CD14-positive monocyte (primary cell): ENCODE data around the gene KCTD19. TPM values are rescaled to one million over a fixed set of nuclear protein-coding genes. Genes with fewer than 3 reads are reported as not detected.
"Not testable (repeated sequence)": the region's sequence is repeated elsewhere in the genome, so short reads cannot be mapped to it uniquely, and the experiment has no call there.

ENCODE experiments used
- DNase-seq, 3 donors: peaks; one replicate each; pipeline ENCODE4 v3.0.0-alpha.2; 2011 to 2022
- H2AFZ ChIP-seq: 2 replicates; pipeline ENCODE4 v1.6.0; 2012; ENCODE audit warnings: mild to moderate bottlenecking, low read depth, low read length, inconsistent platforms; ENCODE audit not compliant: insufficient read depth, poor library complexity, severe bottlenecking
- H3K27ac ChIP-seq, 2 donors: 1 replicate in 1 of 2; 2 replicates in 1 of 2; pipeline ENCODE4 v1.5.1; 2012 to 2013; ENCODE audit warnings: low read length in 2 of 2, control low read depth in 1 of 2, inconsistent platforms in 1 of 2, low read depth in 1 of 2, mild to moderate bottlenecking in 1 of 2
- H3K27me3 ChIP-seq, 2 donors: one replicate each; pipeline versions ENCODE4 v1.6.0 to v1.6.1; 2011 to 2013; ENCODE audit warnings: low read length in 2 of 2; ENCODE audit not compliant: control insufficient read depth in 2 of 2, insufficient read depth in 2 of 2
- H3K36me3 ChIP-seq, 2 donors: replicated peaks in 1 of 2; 1 replicate in 1 of 2; 2 replicates in 1 of 2; pipeline versions ENCODE4 v1.5.1 to v1.6.1; 2012 to 2013; ENCODE audit warnings: low read length in 2 of 2, control low read depth in 1 of 2, inconsistent platforms in 1 of 2, mild to moderate bottlenecking in 1 of 2; ENCODE audit not compliant: insufficient read depth in 2 of 2, control insufficient read depth in 1 of 2
- H3K4me1 ChIP-seq, 2 donors: 1 replicate in 1 of 2; 2 replicates in 1 of 2; pipeline versions ENCODE4 v1.5.1 to v1.6.1; 2012 to 2013; ENCODE audit warnings: low read length in 2 of 2, control low read depth in 1 of 2, inconsistent platforms in 1 of 2, mild to moderate bottlenecking in 1 of 2, moderate library complexity in 1 of 2; ENCODE audit not compliant: insufficient read depth in 2 of 2, control insufficient read depth in 1 of 2
- H3K4me2 ChIP-seq: replicated peaks from 2 replicates; pipeline ENCODE3; 2012; ENCODE audit warnings: low read length, moderate library complexity, mild to moderate bottlenecking; ENCODE audit not compliant: poor library complexity, severe bottlenecking; ENCODE audit errors: extremely low read depth
- H3K4me3 ChIP-seq, 3 experiments: fragments of 200-600 bp in 1 of 3; sonication (generic) in 1 of 3; replicated peaks in 1 of 3; 1 replicate in 2 of 3; 2 replicates in 1 of 3; pipeline ENCODE4 v1.5.1; 2011 to 2013; ENCODE audit warnings: low read length in 3 of 3, mild to moderate bottlenecking in 3 of 3, control low read depth in 2 of 3, low read depth in 2 of 3, inconsistent platforms in 1 of 3, moderate library complexity in 1 of 3
- H3K79me2 ChIP-seq: 2 replicates; pipeline ENCODE4 v1.6.0; 2012; ENCODE audit warnings: mild to moderate bottlenecking, control low read depth, inconsistent platforms, low read length, moderate library complexity; ENCODE audit not compliant: insufficient read depth
- H3K9ac ChIP-seq: 2 replicates; pipeline ENCODE4 v1.6.0; 2017; ENCODE audit warnings: low read length, mild to moderate bottlenecking; ENCODE audit not compliant: insufficient read depth, poor library complexity, severe bottlenecking
- H3K9me3 ChIP-seq, 2 donors: replicated peaks in 1 of 2; 1 replicate in 1 of 2; 2 replicates in 1 of 2; pipeline versions ENCODE4 v1.5.1 to v1.6.1; 2012 to 2013; ENCODE audit warnings: low read length in 2 of 2, control low read depth in 1 of 2; ENCODE audit not compliant: control insufficient read depth in 1 of 2, insufficient read depth in 1 of 2
- H4K20me1 ChIP-seq: 2 replicates; pipeline ENCODE4 v1.6.0; 2012; ENCODE audit warnings: mild to moderate bottlenecking, low read length, control low read depth, moderate library complexity; ENCODE audit not compliant: insufficient read depth
- H3K27ac Mint-ChIP-seq, 7 donors: one replicate each; pipeline ENCODE4 v1.8.0; 2020; ENCODE audit warnings: mild to moderate bottlenecking in 7 of 7, mixed read lengths in 7 of 7, moderate library complexity in 6 of 7, inconsistent platforms in 2 of 7
- H3K27me3 Mint-ChIP-seq, 3 donors: one replicate each; pipeline ENCODE4 v1.8.0; 2021 to 2022; ENCODE audit warnings: low read depth in 3 of 3, mild to moderate bottlenecking in 3 of 3, mixed read lengths in 3 of 3, moderate library complexity in 3 of 3, inconsistent platforms in 1 of 3
- H3K36me3 Mint-ChIP-seq, 2 donors: one replicate each; pipeline ENCODE4 v1.8.0; 2020; ENCODE audit warnings: mixed read lengths in 2 of 2, inconsistent platforms in 1 of 2, mild to moderate bottlenecking in 1 of 2
- H3K4me1 Mint-ChIP-seq: one replicate; pipeline ENCODE4 v1.8.0; 2020; ENCODE audit warnings: mild to moderate bottlenecking, mixed read lengths
- H3K4me3 Mint-ChIP-seq, 2 donors: one replicate each; pipeline ENCODE4 v1.8.0; 2020; ENCODE audit warnings: mild to moderate bottlenecking in 2 of 2, mixed read lengths in 2 of 2, moderate library complexity in 1 of 2
- H3K9me3 Mint-ChIP-seq, 7 donors: one replicate each; pipeline ENCODE4 v1.8.0; 2020 to 2022; ENCODE audit warnings: mixed read lengths in 7 of 7, mild to moderate bottlenecking in 6 of 7, moderate library complexity in 6 of 7, inconsistent platforms in 2 of 7
- WGBS: methylation state at CpG from one replicate; pipeline ENCODE4 v1.1.5; 2013; ENCODE audit warnings: missing lambda C conversion rate; ENCODE audit not compliant: insufficient coverage; 5-methylcytosine and 5-hydroxymethylcytosine counted together
- intact Hi-C, 2 donors: fragments of 100-400 bp; cut with micrococcal nuclease; formaldehyde crosslinking; loops; one replicate each; pipeline versions ENCODE4 v1.15.0 to v1.15.1; 2023
- polyA plus RNA-seq, 3 donors: library from polyadenylated mRNA; depleted of rRNA in 1 of 3; unstranded in 2 of 3; stranded (reverse) in 1 of 3; fragments of 300-500 nt in 2 of 3; fragments of >200 nt in 1 of 3; fragmentation: Illumina TruSeq in 2 of 3; gene quantifications; 1 replicate in 2 of 3; 2 replicates in 1 of 3; pipeline ENCODE4 v1.2.3, GENCODE V29; 2012 to 2021
- TF ChIP-seq, protein P1 (sequence below): fragments of 200-600 bp; IDR thresholded peaks from one replicate; pipeline ENCODE4 v1.8.0; 2022; ENCODE audit warnings: antibody characterized with exemption, mild to moderate bottlenecking

The KCTD19 gene
- polyA plus RNA-seq, 3 donors = not detected

DNA sequence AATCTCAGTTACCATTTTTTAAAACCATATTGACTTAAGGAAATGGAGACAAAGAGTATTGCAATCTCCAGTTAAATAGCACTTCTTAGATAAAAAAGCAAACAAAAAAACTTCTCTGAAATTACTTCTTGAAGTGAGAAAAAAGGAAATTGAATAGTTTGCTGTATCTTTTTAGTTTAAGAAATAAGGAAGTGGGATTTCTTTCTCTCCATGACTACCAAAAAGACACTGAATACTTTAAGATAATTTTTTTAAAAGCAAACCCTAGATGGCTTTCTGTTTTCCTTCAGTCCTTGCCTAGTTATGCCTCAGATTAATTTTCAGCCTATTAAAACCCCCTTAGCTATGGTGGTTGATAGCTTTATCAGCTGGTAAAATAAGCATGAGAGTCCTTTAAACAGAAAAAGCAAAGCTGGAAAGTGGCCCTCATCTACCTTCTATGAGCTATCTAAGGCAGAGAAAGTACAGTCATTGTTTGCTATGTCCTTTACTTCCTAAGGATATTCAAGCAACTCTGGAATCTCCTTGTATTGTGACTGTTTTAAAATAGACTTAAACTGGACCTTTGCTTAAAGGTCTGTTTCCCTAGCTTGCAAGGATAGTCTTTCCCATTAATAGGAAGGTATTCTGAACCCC, 38.2 kb upstream of the KCTD19 start:
- no peaks in the 10 kb centered on the region for H3K27me3 ChIP-seq
- H3K4me1 ChIP-seq = peaks cover 30 to 31% of the 10 kb centered on the region in 2 donors
- peaks cover 28% of the 10 kb centered on the region for H3K4me1 Mint-ChIP-seq
- TF ChIP-seq, protein P1, sequence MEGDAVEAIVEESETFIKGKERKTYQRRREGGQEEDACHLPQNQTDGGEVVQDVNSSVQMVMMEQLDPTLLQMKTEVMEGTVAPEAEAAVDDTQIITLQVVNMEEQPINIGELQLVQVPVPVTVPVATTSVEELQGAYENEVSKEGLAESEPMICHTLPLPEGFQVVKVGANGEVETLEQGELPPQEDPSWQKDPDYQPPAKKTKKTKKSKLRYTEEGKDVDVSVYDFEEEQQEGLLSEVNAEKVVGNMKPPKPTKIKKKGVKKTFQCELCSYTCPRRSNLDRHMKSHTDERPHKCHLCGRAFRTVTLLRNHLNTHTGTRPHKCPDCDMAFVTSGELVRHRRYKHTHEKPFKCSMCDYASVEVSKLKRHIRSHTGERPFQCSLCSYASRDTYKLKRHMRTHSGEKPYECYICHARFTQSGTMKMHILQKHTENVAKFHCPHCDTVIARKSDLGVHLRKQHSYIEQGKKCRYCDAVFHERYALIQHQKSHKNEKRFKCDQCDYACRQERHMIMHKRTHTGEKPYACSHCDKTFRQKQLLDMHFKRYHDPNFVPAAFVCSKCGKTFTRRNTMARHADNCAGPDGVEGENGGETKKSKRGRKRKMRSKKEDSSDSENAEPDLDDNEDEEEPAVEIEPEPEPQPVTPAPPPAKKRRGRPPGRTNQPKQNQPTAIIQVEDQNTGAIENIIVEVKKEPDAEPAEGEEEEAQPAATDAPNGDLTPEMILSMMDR = no peak
- H2AFZ ChIP-seq = no peak overlapping the region
- H3K27me3 Mint-ChIP-seq = no peaks in the 10 kb centered on the region
- H3K9me3 Mint-ChIP-seq = no peaks in the 10 kb centered on the region
- H3K4me2 ChIP-seq = peak overlapping the region; percentile 57
- H3K9ac ChIP-seq = no peak overlapping the region
- H3K4me3 ChIP-seq = peak overlapping the region in 1 of 3 experiments; percentile 38
- DNase-seq = peak in 2 of 3 donors; percentile 24 to 38
- no peaks in the 10 kb centered on the region for H3K36me3 Mint-ChIP-seq
- H3K27ac Mint-ChIP-seq = peak overlapping the region in 6 of 7 donors; percentile 55 to 91 (median 81)
- no peaks in the 10 kb centered on the region for H4K20me1 ChIP-seq
- intact Hi-C loops = no loop called here
- peak overlapping the region in 1 of 2 donors; percentile 74 for H3K27ac ChIP-seq
- H3K9me3 ChIP-seq = no peaks in the 10 kb centered on the region
- H3K4me3 Mint-ChIP-seq = peak overlapping the region; percentile 4 to 73
- H3K79me2 ChIP-seq = no peaks in the 10 kb centered on the region
- H3K36me3 ChIP-seq = no peaks in the 10 kb centered on the region

GRCh38 chr16:67361038-67361437, 34.5 kb upstream of the KCTD19 start:
- peaks cover 29% of the 10 kb centered on the region for H3K4me1 Mint-ChIP-seq
- H3K4me2 ChIP-seq = no peak overlapping the region
- no peak overlapping the region for H3K4me3 Mint-ChIP-seq
- no peak for DNase-seq
- H3K9ac ChIP-seq = no peak overlapping the region
- H3K27me3 ChIP-seq = no peaks in the 10 kb centered on the region
- peaks cover 20 to 23% of the 10 kb centered on the region in 2 donors for H3K4me1 ChIP-seq
- TF ChIP-seq, protein P1 = no peak
- no peaks in the 10 kb centered on the region for H3K79me2 ChIP-seq
- peaks cover 0 to 2% (median 0%) of the 10 kb centered on the region in 3 donors for H3K27me3 Mint-ChIP-seq
- H3K27ac ChIP-seq = no peak overlapping the region
- no peaks in the 10 kb centered on the region for H3K9me3 ChIP-seq
- no peaks in the 10 kb centered on the region for H3K36me3 Mint-ChIP-seq
- intact Hi-C loops = no loop called here
- H2AFZ ChIP-seq = no peak overlapping the region
- H3K4me3 ChIP-seq = no peak overlapping the region
- H3K27ac Mint-ChIP-seq = no peak overlapping the region
- H4K20me1 ChIP-seq = no peaks in the 10 kb centered on the region
- WGBS = no CpG with 5 or more reads among the region's 3 CpGs
- no peaks in the 10 kb centered on the region for H3K9me3 Mint-ChIP-seq
- H3K36me3 ChIP-seq = no peaks in the 10 kb centered on the region

DNA sequence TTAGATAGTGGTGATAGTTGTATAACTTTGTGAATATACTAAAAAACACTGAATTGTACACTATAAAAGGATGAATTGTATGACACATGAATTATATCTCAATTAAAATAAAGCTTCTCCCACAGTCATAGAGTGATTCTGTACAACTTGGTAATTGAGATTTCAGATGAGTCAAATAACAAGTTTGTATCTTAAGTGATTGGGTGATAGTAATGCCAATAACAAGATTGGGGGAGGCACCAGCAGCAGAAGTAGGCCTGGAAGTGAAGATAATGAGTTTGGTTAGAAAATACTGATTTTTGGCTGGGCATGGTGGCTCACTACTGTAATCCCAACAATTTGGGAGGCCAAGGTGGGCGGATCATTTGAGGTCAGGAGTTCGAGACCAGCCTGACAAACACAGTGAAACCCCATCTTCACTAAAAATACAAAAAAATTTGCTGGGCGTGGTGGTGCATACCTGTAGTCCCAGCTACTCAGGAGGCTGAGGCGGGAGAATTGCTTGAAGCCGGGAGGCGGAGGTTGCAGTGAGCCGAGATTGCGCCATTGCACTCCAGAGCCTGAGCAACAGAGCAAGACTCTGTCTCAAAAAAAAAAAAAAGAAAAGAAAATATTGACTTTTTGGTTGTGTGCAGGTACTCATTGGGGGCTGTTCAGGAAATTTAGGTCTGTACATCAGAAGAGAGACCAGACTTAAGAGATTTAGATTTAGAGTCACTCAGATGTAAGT, 33.2 kb upstream of the KCTD19 start:
- H3K79me2 ChIP-seq, DNase-seq, H3K27ac Mint-ChIP-seq: not testable (repeated sequence)

More for the DNA sequence above, 33.2 kb upstream of the KCTD19 start:
- H3K9me3 Mint-ChIP-seq, H2AFZ ChIP-seq, H3K27me3 Mint-ChIP-seq, H3K27ac ChIP-seq, H4K20me1 ChIP-seq, H3K4me1 ChIP-seq, H3K4me2 ChIP-seq, H3K36me3 Mint-ChIP-seq, H3K9me3 ChIP-seq, H3K9ac ChIP-seq, H3K4me3 Mint-ChIP-seq, H3K4me3 ChIP-seq, H3K27me3 ChIP-seq, H3K36me3 ChIP-seq: not testable (repeated sequence)
- 81% methylated on average over 6 of the region's 8 CpGs for WGBS
- peaks cover 16% of the 10 kb centered on the region for H3K4me1 Mint-ChIP-seq
- intact Hi-C loops = loop anchor here in 1 of 2 donors (10.0 kb wide), 1 partner anchor 45 kb away; no protein-coding TSS in a partner anchor
